Ishikawa (cell line): Measurements from ENCODE around the gene AK1.

Experiments
- CREB1 ChIP-seq: IDR thresholded peaks from 2 replicates; pipeline ENCODE4 v1.6.1; 2012; ENCODE audit warnings: low read depth
- TCF12 ChIP-seq: IDR thresholded peaks from 2 replicates; pipeline ENCODE4 v1.6.1; 2012; ENCODE audit warnings: low read depth
- ZBTB7A ChIP-seq: IDR thresholded peaks from 2 replicates; pipeline ENCODE4 v1.6.1; 2012; ENCODE audit warnings: low read depth
- TF ChIP-seq, protein P1 (sequence below): IDR thresholded peaks from 2 replicates; pipeline ENCODE4 v1.6.1; 2012

DNA sequence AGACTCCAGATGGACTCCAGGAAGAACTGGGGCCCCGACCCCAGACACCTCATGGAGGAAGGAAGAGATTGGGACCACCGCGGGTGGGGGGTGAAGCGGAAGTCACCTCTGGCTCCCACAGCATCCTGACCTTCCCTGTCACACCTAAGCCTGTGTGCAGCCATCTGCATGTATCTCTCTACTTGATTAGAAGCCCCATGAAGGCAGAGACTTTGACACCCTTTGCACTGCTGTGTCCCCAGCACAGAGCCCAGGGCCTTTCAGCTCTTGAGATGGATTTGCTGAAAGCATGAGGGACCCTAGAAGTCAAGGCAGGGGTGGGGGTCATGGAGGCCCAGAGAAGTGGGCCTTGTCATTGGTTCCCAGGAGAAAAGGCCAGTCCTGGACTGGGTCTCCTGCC is 20.2 kb downstream of the AK1 start:
- TF ChIP-seq TCF12 (no peak), ZBTB7A (no peak), CREB1 (no peak)
- TF ChIP-seq, protein P1, sequence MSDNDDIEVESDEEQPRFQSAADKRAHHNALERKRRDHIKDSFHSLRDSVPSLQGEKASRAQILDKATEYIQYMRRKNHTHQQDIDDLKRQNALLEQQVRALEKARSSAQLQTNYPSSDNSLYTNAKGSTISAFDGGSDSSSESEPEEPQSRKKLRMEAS: no peak
